NT2/D1 (cell line): ENCODE results near the gene CLASP1.

Experiments
- SUZ12 ChIP-seq: IDR thresholded peaks from 2 replicates; pipeline ENCODE4 v1.6.1; 2011; ENCODE audit not compliant: insufficient read length, insufficient read depth; ENCODE audit errors: extremely low read depth
- YY1 ChIP-seq: IDR thresholded peaks from 2 replicates; pipeline ENCODE4 v1.6.1; 2011; ENCODE audit not compliant: insufficient read length, insufficient read depth
- ZNF274 ChIP-seq: IDR thresholded peaks from 2 replicates; pipeline ENCODE4 v1.6.1; 2011; ENCODE audit warnings: mild to moderate bottlenecking, low read depth, low read length

- no peak for TF ChIP-seq ZNF274
- no peak for TF ChIP-seq YY1
- TF ChIP-seq SUZ12 = no peak
These were observed 28.6 kb upstream of the CLASP1 start for GRCh38 chr2:121677855-121678254.
